G401.6 (cell line): ENCODE data around the gene GPHB5.
"Not testable (repeated sequence)": the region's sequence is repeated elsewhere in the genome, so short reads cannot be mapped to it uniquely, and the experiment has no call there.

Source experiments
- FAIRE-seq: peaks from 2 replicates; lab custom pipeline; 2012; peaks lifted over from hg19 to GRCh38; lab: Jason Lieb, UNC

GPHB5 gene

GRCh38 chr14:63295231-63295685, 23.5 kb downstream of the GPHB5 start:
- FAIRE-seq = no peak

- FAIRE-seq = no peak
These were observed 25.9 kb downstream of the GPHB5 start for GRCh38 chr14:63292805-63293204.

GRCh38 chr14:63290741-63291430, 27.8 kb downstream of the GPHB5 start:
- no peak for FAIRE-seq

GRCh38 chr14:63288853-63289252, 29.9 kb downstream of the GPHB5 start:
- FAIRE-seq = no peak

- FAIRE-seq = no peak
These were observed 30.9 kb downstream of the GPHB5 start for GRCh38 chr14:63287666-63288483.

- no peak for FAIRE-seq
These were observed 32.7 kb downstream of the GPHB5 start for GRCh38 chr14:63286071-63286470.

GRCh38 chr14:63283884-63284248, 34.9 kb downstream of the GPHB5 start:
- no peak for FAIRE-seq

GRCh38 chr14:63282997-63283883, 35.5 kb downstream of the GPHB5 start:
- no peak for FAIRE-seq

GRCh38 chr14:63279933-63280332, 38.8 kb downstream of the GPHB5 start:
- not testable (repeated sequence) for FAIRE-seq

GRCh38 chr14:63277591-63278183, 41.0 kb downstream of the GPHB5 start:
- no peak for FAIRE-seq

- peak; percentile 69 for FAIRE-seq
These were observed 42.0 kb downstream of the GPHB5 start for GRCh38 chr14:63276492-63277342.

- FAIRE-seq = no peak
These were observed 42.7 kb downstream of the GPHB5 start for GRCh38 chr14:63276016-63276415.

GRCh38 chr14:63275611-63276010, 43.1 kb downstream of the GPHB5 start:
- FAIRE-seq = no peak

GRCh38 chr14:63273717-63274655, 44.7 kb downstream of the GPHB5 start:
- no peak for FAIRE-seq

GRCh38 chr14:63273129-63273528, 45.6 kb downstream of the GPHB5 start:
- no peak for FAIRE-seq

GRCh38 chr14:63269561-63270225, 49.0 kb downstream of the GPHB5 start:
- no peak for FAIRE-seq

GRCh38 chr14:63268771-63269170, 50.0 kb downstream of the GPHB5 start:
- FAIRE-seq = no peak

GRCh38 chr14:63267171-63267570, 51.6 kb downstream of the GPHB5 start:
- FAIRE-seq = no peak

GRCh38 chr14:63266106-63266505, 52.6 kb downstream of the GPHB5 start:
- FAIRE-seq = no peak
